Lower leg skin (tissue), 3 donors: ENCODE measurements around the gene LRRIQ1.

ENCODE experiments used
- CTCF ChIP-seq, 3 donors: fragments of 450-650 bp; IDR thresholded peaks; one replicate each; pipeline ENCODE4 v1.5.1; 2016; ENCODE audit warnings: antibody characterized with exemption in 3 of 3, mild to moderate bottlenecking in 3 of 3, moderate library complexity in 2 of 3
- POLR2A ChIP-seq, 2 donors: fragments of 450-650 bp; IDR thresholded peaks; one replicate each; pipeline ENCODE4 v1.6.1; 2016 to 2017; ENCODE audit warnings: antibody characterized with exemption in 2 of 2, mild to moderate bottlenecking in 1 of 2, moderate library complexity in 1 of 2

GRCh38 chr12:85036234-85036707 is at the start of gene LRRIQ1, which contains the start of gene TSPAN19:
- TF ChIP-seq CTCF (IDR thresholded peaks at IDR 0.05): no peak
- TF ChIP-seq POLR2A (IDR thresholded peaks at IDR 0.05): no peak
